GM12872 (cell line): ENCODE measurements around the gene FLYWCH2.
A peak's percentile ranks its signal among the peaks of the same experiment; 100 is the strongest.

Experiments used
- CTCF ChIP-seq: IDR thresholded peaks from 3 replicates; pipeline ENCODE4 v1.5.1; 2011; ENCODE audit warnings: low read depth, mild to moderate bottlenecking, low read length, moderate library complexity; ENCODE audit not compliant: insufficient read depth

Gene FLYWCH2

GRCh38 chr16:2846511-2847310, 36.3 kb upstream of the FLYWCH2 start:
- no peak for TF ChIP-seq CTCF

GRCh38 chr16:2848933-2849725, 33.9 kb upstream of the FLYWCH2 start:
- no peak for TF ChIP-seq CTCF

GRCh38 chr16:2852003-2852730, 30.8 kb upstream of the FLYWCH2 start:
- TF ChIP-seq CTCF: no peak

- TF ChIP-seq CTCF: no peak
These were observed 30.1 kb upstream of the FLYWCH2 start for GRCh38 chr16:2852731-2853507.

- no peak for TF ChIP-seq CTCF
These were observed 29.4 kb upstream of the FLYWCH2 start for GRCh38 chr16:2853531-2854073.

GRCh38 chr16:2854700-2855309, 28.2 kb upstream of the FLYWCH2 start:
- TF ChIP-seq CTCF: peak; percentile 60
